GM18498 (cell line): ENCODE data around the gene NEK2.

Experiments
- ATAC-seq: cut with Tn5 transposase; IDR thresholded peaks from one replicate; pipeline ENCODE4 v1.9.1; 2021; ENCODE audit warnings: mild to moderate bottlenecking, moderate library complexity; ENCODE audit not compliant: unreplicated experiment

Gene NEK2

GRCh38 chr1:211612786-211613107 is 62.7 kb downstream of the NEK2 start:
- no peak for ATAC-seq
